OCI-LY3 (cell line): ENCODE measurements around the gene RPL23.

Experiments
- H2AFZ ChIP-seq: fragments of 200-600, 300-600 bp; shearing (Covaris generic); 2 replicates; pipeline ENCODE4 v1.6.0; 2014; ENCODE audit warnings: antibody characterized with exemption, low read depth, low read length
- H3K27ac ChIP-seq: fragments of 200-600, 300-600 bp; sonication (generic); 2 replicates; pipeline ENCODE4 v1.5.1; 2014; ENCODE audit warnings: mild to moderate bottlenecking, low read length, moderate library complexity, mixed read lengths
- H3K27me3 ChIP-seq: fragments of 200-600, 300-600 bp; sonication (generic); 2 replicates; pipeline ENCODE4 v1.6.1; 2014; ENCODE audit warnings: low read depth, low read length, mixed read lengths
- H3K36me3 ChIP-seq: fragments of 200-600, 300-600 bp; sonication (generic); replicated peaks from 2 replicates; pipeline ENCODE3; 2014; ENCODE audit warnings: low read depth, low read length, mixed read lengths
- H3K4me1 ChIP-seq: fragments of 300-600, 200-600 bp; sonication (generic); 2 replicates; pipeline ENCODE4 v1.6.1; 2014; ENCODE audit warnings: low read length, mixed read lengths
- H3K4me2 ChIP-seq: fragments of 200-600, 300-600 bp; sonication (generic); 2 replicates; pipeline ENCODE4 v1.6.1; 2014; ENCODE audit warnings: low read length, mixed read lengths
- H3K4me3 ChIP-seq: fragments of 300-600, 200-600 bp; sonication (generic); 2 replicates; pipeline ENCODE4 v1.5.1; 2014; ENCODE audit warnings: antibody characterized with exemption, mild to moderate bottlenecking, low read length, moderate library complexity
- H3K79me2 ChIP-seq: fragments of 300-600, 200-600 bp; shearing (Covaris generic); 2 replicates; pipeline ENCODE4 v1.6.1; 2014; ENCODE audit warnings: mild to moderate bottlenecking, low read length, mixed read lengths
- H3K9ac ChIP-seq: fragments of 300-600, 200-600 bp; shearing (Covaris generic); 2 replicates; pipeline ENCODE4 v1.6.0; 2014; ENCODE audit warnings: mild to moderate bottlenecking, low read length, moderate library complexity
- H3K9me3 ChIP-seq: fragments of 200-600, 300-600 bp; shearing (Covaris generic); 2 replicates; pipeline ENCODE4 v1.6.1; 2014; ENCODE audit warnings: low read length, mixed read lengths; ENCODE audit not compliant: insufficient read depth
- H4K20me1 ChIP-seq: fragments of 200-600, 300-600 bp; sonication (generic); 2 replicates; pipeline ENCODE4 v1.6.1; 2016; ENCODE audit warnings: low read length, mixed read lengths; ENCODE audit not compliant: insufficient read depth
- CTCF ChIP-seq: fragments of 200-600, 300-600 bp; sonication (generic); IDR thresholded peaks from 2 replicates; pipeline ENCODE4 v1.5.1; 2014; ENCODE audit warnings: antibody characterized with exemption, low read length, low read depth
- EZH2phosphoT487 ChIP-seq: fragments of 200-600 bp; shearing (Covaris generic); IDR thresholded peaks from 2 replicates; pipeline ENCODE4 v1.6.1; 2018; ENCODE audit warnings: antibody characterized with exemption, mixed run types, low read depth

Gene RPL23

GRCh38 chr17:38894276-38894675, 40.8 kb upstream of the RPL23 start:
- Histone ChIP-seq H3K4me2 (no peak overlapping the region), H3K4me3 (no peak overlapping the region), H3K9me3 (no peaks in the 10 kb centered on the region), H2AFZ (no peak overlapping the region), H3K79me2 (no peaks in the 10 kb centered on the region), H3K4me1 (peaks cover 51% of the 10 kb centered on the region), H3K9ac (no peak overlapping the region), H3K27me3 (no peaks in the 10 kb centered on the region), H3K36me3 (peaks cover 35% of the 10 kb centered on the region), H4K20me1 (no peaks in the 10 kb centered on the region; the same call in 1 of the 2 replicates), H3K27ac (no peak overlapping the region)
- TF ChIP-seq EZH2phosphoT487 (no peak), CTCF (no peak)

GRCh38 chr17:38893607-38894006, 40.1 kb upstream of the RPL23 start:
- H3K79me2 ChIP-seq, result no peaks in the 10 kb centered on the region
- H3K9me3 ChIP-seq, result no peaks in the 10 kb centered on the region
- no peaks in the 10 kb centered on the region for H3K27me3 ChIP-seq
- TF ChIP-seq EZH2phosphoT487 (no peak), CTCF (no peak)
- no peak overlapping the region for H3K4me2 ChIP-seq
- no peak overlapping the region for H2AFZ ChIP-seq
- H3K27ac ChIP-seq, result no peak overlapping the region
- no peak overlapping the region for H3K9ac ChIP-seq
- H3K4me3 ChIP-seq, result no peak overlapping the region
- H3K4me1 ChIP-seq, result peaks cover 44% of the 10 kb centered on the region
- peaks cover 3% of the 10 kb centered on the region; the same call in 1 of the 2 replicates for H4K20me1 ChIP-seq
- peaks cover 35% of the 10 kb centered on the region for H3K36me3 ChIP-seq

- Histone ChIP-seq H3K4me1 (peaks cover 39% of the 10 kb centered on the region), H2AFZ (no peak overlapping the region), H3K27me3 (no peaks in the 10 kb centered on the region), H3K27ac (no peak overlapping the region), H3K9ac (no peak overlapping the region), H3K4me2 (no peak overlapping the region), H3K79me2 (no peaks in the 10 kb centered on the region), H3K36me3 (peaks cover 35% of the 10 kb centered on the region), H4K20me1 (peaks cover 7% of the 10 kb centered on the region; the same call in 1 of the 2 replicates), H3K9me3 (no peaks in the 10 kb centered on the region), H3K4me3 (no peak overlapping the region)
- TF ChIP-seq CTCF (no peak), EZH2phosphoT487 (no peak)
These were observed 39.6 kb upstream of the RPL23 start for GRCh38 chr17:38893113-38893512.

- Histone ChIP-seq H3K36me3 (peaks cover 35% of the 10 kb centered on the region), H3K4me1 (peaks cover 34% of the 10 kb centered on the region), H2AFZ (no peak overlapping the region), H3K79me2 (no peaks in the 10 kb centered on the region), H3K27me3 (no peaks in the 10 kb centered on the region), H3K4me3 (no peak overlapping the region), H3K27ac (peak overlapping the region; percentile 88), H3K9me3 (no peaks in the 10 kb centered on the region), H4K20me1 (peaks cover 11% of the 10 kb centered on the region; the same call in 1 of the 2 replicates), H3K4me2 (peak overlapping the region; percentile 53), H3K9ac (peak overlapping the region; percentile 31; the same call in 1 of the 2 replicates)
- no peak for TF ChIP-seq EZH2phosphoT487
- no peak for TF ChIP-seq CTCF
These were observed 39.1 kb upstream of the RPL23 start for GRCh38 chr17:38892620-38893019.
